Neural crest cell (in vitro differentiated cells): ENCODE results near the gene PAX8. TPM values are rescaled to one million over a fixed set of nuclear protein-coding genes. Genes with fewer than 3 reads are reported as not detected.

Source experiments
- DNase-seq: peaks from one replicate; pipeline ENCODE4 v3.0.0; 2021; ENCODE audit warnings: low read depth, mixed read lengths, low spot score
- H3K27ac Mint-ChIP-seq: one replicate; pipeline ENCODE4 v1.8.0; 2021; ENCODE audit warnings: mild to moderate bottlenecking, mixed read lengths; ENCODE audit not compliant: unreplicated experiment
- H3K27me3 Mint-ChIP-seq: 2 replicates; pipeline ENCODE4 v1.8.0; 2021; ENCODE audit warnings: low read depth, mild to moderate bottlenecking, mixed read lengths
- H3K36me3 Mint-ChIP-seq: 2 replicates; pipeline ENCODE4 v1.8.0; 2021; ENCODE audit warnings: low read depth, mild to moderate bottlenecking, mixed read lengths
- H3K4me1 Mint-ChIP-seq: 2 replicates; pipeline ENCODE4 v1.8.0; 2021; ENCODE audit warnings: mixed read lengths
- H3K4me3 Mint-ChIP-seq: one replicate; pipeline ENCODE4 v1.8.0; 2021; ENCODE audit warnings: mild to moderate bottlenecking, mixed read lengths
- H3K9me3 Mint-ChIP-seq: 2 replicates; pipeline ENCODE4 v1.8.0; 2021; ENCODE audit warnings: mixed read lengths
- total RNA-seq: library from RNA; stranded (reverse); gene quantifications from 2 replicates; pipeline ENCODE4 v1.2.1, GENCODE V29; 2021
- TF ChIP-seq, protein P1 (sequence below): fragments of 200-600 bp; sonication (generic); conservative IDR thresholded peaks from 2 replicates; pipeline ENCODE4 v1.5.0; 2021; ENCODE audit warnings: antibody characterized with exemption, mild to moderate bottlenecking

PAX8 gene
- total RNA-seq, 1 donor from 2014 or later, result 0.49 TPM

DNA sequence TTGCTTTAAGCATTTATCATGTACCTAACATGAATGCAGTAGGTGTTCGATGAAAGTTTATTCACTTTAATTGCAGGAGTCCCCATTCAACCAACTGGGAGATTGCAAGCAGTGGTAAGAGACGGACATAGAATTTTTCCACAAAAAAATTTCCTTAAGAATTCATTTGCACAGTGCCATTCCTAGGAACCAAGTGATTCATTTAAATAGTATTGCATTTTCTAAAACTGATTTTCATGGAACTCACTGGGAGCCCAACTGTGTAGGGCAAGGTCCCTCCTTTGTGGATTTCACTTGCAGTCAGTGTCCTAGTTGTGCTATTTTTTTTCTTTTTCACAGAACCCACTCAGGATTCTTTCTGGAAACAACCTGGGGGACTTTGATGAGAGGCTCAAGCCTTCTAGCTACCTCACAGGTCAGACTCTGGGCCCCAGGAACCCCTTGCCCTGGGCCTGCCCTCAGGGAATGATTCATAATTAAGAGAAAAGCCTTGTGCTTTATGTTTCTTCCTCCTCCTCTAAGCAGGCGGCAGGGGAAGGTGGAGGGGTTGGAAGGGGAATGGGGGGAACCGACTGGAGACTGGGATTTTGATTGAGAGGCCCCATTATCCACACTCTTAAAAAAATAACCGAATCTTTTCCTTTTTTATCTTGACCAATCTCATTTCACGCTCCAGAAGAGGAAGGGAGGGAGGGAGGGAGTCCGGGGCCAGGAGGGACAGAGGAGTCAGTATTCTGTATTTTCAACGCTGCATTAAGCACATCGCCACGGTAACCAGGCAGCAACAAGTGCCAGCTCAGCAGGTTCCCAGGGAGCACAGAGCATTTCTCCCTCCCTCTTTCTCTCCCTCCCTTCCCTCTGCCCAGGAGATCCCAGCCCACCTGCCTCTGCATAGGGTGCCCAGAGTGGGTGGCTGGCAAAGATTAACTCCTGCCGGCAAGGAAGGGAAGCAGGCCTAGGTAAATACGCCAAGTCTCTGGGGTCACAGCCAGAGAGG is 53.2 kb downstream of the PAX8 start:
- no peak for DNase-seq
- Mint-ChIP-seq H3K4me3 (peak overlapping the region; percentile 31), H3K27me3 (no peaks in the 10 kb centered on the region), H3K27ac (peak overlapping the region; percentile 75), H3K36me3 (no peaks in the 10 kb centered on the region), H3K9me3 (no peaks in the 10 kb centered on the region), H3K4me1 (peaks cover 31% of the 10 kb centered on the region)
- TF ChIP-seq, protein P1, sequence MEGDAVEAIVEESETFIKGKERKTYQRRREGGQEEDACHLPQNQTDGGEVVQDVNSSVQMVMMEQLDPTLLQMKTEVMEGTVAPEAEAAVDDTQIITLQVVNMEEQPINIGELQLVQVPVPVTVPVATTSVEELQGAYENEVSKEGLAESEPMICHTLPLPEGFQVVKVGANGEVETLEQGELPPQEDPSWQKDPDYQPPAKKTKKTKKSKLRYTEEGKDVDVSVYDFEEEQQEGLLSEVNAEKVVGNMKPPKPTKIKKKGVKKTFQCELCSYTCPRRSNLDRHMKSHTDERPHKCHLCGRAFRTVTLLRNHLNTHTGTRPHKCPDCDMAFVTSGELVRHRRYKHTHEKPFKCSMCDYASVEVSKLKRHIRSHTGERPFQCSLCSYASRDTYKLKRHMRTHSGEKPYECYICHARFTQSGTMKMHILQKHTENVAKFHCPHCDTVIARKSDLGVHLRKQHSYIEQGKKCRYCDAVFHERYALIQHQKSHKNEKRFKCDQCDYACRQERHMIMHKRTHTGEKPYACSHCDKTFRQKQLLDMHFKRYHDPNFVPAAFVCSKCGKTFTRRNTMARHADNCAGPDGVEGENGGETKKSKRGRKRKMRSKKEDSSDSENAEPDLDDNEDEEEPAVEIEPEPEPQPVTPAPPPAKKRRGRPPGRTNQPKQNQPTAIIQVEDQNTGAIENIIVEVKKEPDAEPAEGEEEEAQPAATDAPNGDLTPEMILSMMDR, result no peak

- TF ChIP-seq, protein P1, result no peak
- no peaks in the 10 kb centered on the region for H3K27me3 Mint-ChIP-seq
- no peak for DNase-seq
- H3K36me3 Mint-ChIP-seq, result no peaks in the 10 kb centered on the region
- H3K4me1 Mint-ChIP-seq, result peaks cover 35% of the 10 kb centered on the region
- no peaks in the 10 kb centered on the region for H3K9me3 Mint-ChIP-seq
- no peak overlapping the region for H3K4me3 Mint-ChIP-seq
- peak overlapping the region; percentile 75 for H3K27ac Mint-ChIP-seq
Measured at GRCh38 chr2:113224647-113225236, 54.0 kb downstream of the PAX8 start.

GRCh38 chr2:113223813-113224212 is 54.9 kb downstream of the PAX8 start:
- Mint-ChIP-seq H3K36me3 (no peaks in the 10 kb centered on the region), H3K4me1 (peaks cover 42% of the 10 kb centered on the region), H3K27ac (no peak overlapping the region), H3K4me3 (no peak overlapping the region), H3K9me3 (no peaks in the 10 kb centered on the region), H3K27me3 (no peaks in the 10 kb centered on the region)
- DNase-seq, result no peak
- TF ChIP-seq, protein P1, result no peak

- peaks cover 55% of the 10 kb centered on the region for H3K4me1 Mint-ChIP-seq
- no peaks in the 10 kb centered on the region for H3K9me3 Mint-ChIP-seq
- no peak overlapping the region for H3K27ac Mint-ChIP-seq
Measured at GRCh38 chr2:113221846-113222245, 56.9 kb downstream of the PAX8 start.

GRCh38 chr2:113220970-113221708 is 57.6 kb downstream of the PAX8 start:
- TF ChIP-seq, protein P1, result no peak
- no peak for DNase-seq
- no peaks in the 10 kb centered on the region for H3K36me3 Mint-ChIP-seq
- H3K27me3 Mint-ChIP-seq, result no peaks in the 10 kb centered on the region
- no peak overlapping the region for H3K4me3 Mint-ChIP-seq
- no peak overlapping the region for H3K27ac Mint-ChIP-seq
- H3K4me1 Mint-ChIP-seq, result peaks cover 55% of the 10 kb centered on the region
- H3K9me3 Mint-ChIP-seq, result no peaks in the 10 kb centered on the region

More at GRCh38 chr2:113221846-113222245, 56.9 kb downstream of the PAX8 start:
- TF ChIP-seq, protein P1, result no peak
- Mint-ChIP-seq H3K4me3 (no peak overlapping the region), H3K27me3 (no peaks in the 10 kb centered on the region), H3K36me3 (no peaks in the 10 kb centered on the region)
- DNase-seq, result no peak
